Inferior parietal cortex (tissue), 1 donor: ENCODE results near the gene CAPN10.
"Not testable (repeated sequence)": the region's sequence is repeated elsewhere in the genome, so short reads cannot be mapped to it uniquely, and the experiment has no call there.

Experiments used
- DNase-seq: peaks from one replicate; pipeline ENCODE4 v3.0.0-alpha.2; 2016; ENCODE audit errors: extremely low spot score

Gene CAPN10, protein sequence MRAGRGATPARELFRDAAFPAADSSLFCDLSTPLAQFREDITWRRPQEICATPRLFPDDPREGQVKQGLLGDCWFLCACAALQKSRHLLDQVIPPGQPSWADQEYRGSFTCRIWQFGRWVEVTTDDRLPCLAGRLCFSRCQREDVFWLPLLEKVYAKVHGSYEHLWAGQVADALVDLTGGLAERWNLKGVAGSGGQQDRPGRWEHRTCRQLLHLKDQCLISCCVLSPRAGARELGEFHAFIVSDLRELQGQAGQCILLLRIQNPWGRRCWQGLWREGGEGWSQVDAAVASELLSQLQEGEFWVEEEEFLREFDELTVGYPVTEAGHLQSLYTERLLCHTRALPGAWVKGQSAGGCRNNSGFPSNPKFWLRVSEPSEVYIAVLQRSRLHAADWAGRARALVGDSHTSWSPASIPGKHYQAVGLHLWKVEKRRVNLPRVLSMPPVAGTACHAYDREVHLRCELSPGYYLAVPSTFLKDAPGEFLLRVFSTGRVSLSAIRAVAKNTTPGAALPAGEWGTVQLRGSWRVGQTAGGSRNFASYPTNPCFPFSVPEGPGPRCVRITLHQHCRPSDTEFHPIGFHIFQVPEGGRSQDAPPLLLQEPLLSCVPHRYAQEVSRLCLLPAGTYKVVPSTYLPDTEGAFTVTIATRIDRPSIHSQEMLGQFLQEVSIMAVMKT

GRCh38 chr2:240586198-240586918 lies at the start of gene CAPN10:
TSS of gene CAPN10 (plus strand) at chr2:240586734. CDS start at chr2:240586912, 178 bp downstream.
- peak; percentile 96 for DNase-seq

GRCh38 chr2:240538031-240538780 lies 48.3 kb upstream of the CAPN10 start:
- DNase-seq: no peak

GRCh38 chr2:240539101-240539500 lies 47.4 kb upstream of the CAPN10 start:
- DNase-seq: not testable (repeated sequence)

GRCh38 chr2:240539906-240540305 lies 46.6 kb upstream of the CAPN10 start:
- DNase-seq: no peak

GRCh38 chr2:240551288-240551687 lies 35.2 kb upstream of the CAPN10 start:
- no peak for DNase-seq

GRCh38 chr2:240551811-240552210 lies 34.7 kb upstream of the CAPN10 start:
- no peak for DNase-seq

GRCh38 chr2:240553956-240554480 lies 32.5 kb upstream of the CAPN10 start:
- DNase-seq: no peak

- DNase-seq: no peak
Observed at GRCh38 chr2:240554767-240555493, 31.6 kb upstream of the CAPN10 start.

- DNase-seq: no peak
Observed at GRCh38 chr2:240555541-240556250, 30.8 kb upstream of the CAPN10 start.

- DNase-seq: no peak
Observed at GRCh38 chr2:240556553-240557100, 29.9 kb upstream of the CAPN10 start.

- DNase-seq: no peak
Observed at GRCh38 chr2:240557101-240557751, 29.3 kb upstream of the CAPN10 start.

GRCh38 chr2:240557808-240558207 lies 28.7 kb upstream of the CAPN10 start, which contains the start of gene ANKMY1:
TSS of gene ANKMY1 (minus strand) at chr2:240557988. CDS start at chr2:240557335, 653 bp downstream.
- DNase-seq: no peak

GRCh38 chr2:240558236-240558761 lies 28.2 kb upstream of the CAPN10 start:
- no peak for DNase-seq

DNA sequence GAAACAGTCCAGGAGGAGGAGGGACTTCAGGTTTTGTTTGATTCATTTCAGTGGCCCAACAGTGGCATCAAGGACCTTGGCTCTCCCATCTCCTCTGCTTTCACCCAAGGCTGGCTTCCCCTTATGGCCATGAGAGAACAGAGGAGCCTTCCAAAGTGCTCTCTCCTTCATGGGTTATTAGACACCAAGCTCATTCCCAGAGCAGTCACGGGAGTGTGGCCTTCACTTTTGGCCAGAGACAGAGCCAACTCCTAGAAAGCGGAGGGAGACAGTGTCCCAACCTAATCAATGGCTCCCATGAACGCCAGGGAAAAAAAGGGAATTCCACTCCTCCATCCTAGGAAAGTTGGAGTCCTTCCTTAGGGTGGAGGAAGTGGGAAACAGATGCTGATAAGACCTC lies 27.2 kb upstream of the CAPN10 start:
- no peak for DNase-seq

GRCh38 chr2:240560084-240560479 lies 26.5 kb upstream of the CAPN10 start, which contains the start of gene DUSP28:
TSS of gene DUSP28 (plus strand) at chr2:240560357. CDS start at chr2:240560685, 328 bp downstream.
- DNase-seq: peak; percentile 85

DNA sequence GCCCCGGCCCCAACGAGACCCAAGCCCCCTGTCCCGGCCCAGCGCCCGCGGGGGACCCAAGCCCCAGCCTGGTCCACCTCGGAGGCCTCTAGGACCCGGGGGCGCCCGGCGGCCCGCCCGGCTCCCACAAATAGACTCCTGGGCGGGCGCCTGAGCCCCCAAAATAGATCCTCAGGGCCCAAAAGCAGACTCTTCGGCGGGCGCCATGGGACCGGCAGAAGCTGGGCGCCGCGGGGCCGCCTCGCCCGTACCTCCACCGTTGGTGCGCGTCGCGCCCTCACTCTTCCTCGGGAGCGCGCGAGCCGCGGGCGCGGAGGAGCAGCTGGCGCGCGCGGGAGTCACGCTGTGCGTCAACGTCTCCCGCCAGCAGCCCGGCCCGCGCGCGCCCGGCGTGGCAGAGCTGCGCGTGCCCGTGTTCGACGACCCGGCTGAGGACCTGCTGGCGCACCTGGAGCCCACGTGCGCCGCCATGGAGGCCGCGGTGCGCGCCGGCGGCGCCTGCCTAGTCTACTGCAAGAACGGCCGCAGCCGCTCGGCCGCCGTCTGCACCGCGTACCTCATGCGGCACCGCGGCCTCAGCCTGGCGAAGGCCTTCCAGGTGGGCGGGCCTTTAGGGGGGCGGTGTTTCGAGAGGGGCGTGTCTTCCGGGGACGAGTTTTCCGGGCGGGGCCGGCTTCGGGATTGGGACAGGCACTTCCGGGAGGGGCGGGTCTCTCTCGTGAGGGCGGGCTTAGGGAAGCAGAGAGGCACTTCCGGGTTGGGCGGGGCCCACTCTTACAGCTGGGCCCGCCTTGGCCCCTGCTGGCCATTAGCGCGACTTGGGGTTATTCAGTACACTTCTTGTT lies 25.8 kb upstream of the CAPN10 start:
- peak; percentile 94 for DNase-seq

DNA sequence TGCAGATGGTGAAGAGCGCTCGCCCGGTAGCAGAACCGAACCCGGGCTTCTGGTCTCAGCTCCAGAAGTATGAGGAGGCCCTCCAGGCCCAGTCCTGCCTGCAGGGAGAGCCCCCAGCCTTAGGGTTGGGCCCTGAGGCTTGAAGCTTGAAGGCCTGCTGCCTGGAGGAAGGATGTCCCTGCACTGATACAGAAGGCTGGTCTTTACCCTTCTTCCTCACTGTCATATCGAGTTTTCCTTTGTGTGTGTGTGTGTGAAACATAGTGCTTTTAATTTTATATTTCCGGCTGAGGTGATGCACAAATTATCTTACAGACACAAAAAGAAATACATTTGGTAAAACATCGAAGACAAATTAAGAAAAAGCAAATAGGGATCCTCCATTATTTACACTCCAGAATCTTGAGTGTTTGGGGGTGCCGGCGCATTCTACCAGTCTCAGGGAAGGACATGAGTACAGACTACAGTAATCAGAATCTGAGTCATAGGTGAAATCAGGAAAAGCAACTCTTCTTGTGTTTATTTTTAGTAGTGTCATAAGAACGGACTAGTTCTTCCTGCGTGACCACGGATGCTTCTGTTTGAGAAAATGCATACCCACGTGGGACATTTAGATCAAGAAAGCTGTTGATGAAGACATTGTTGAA lies 25.1 kb upstream of the CAPN10 start:
- DNase-seq: no peak
